ENCODE measurements around the gene USP6. TPM values are rescaled to one million over a fixed set of nuclear protein-coding genes. Genes with fewer than 3 reads are reported as not detected.

The USP6 gene
- total and polyA plus RNA-seq, 2 experiments from 2014 or later = 0.07 to 0.11 TPM

DNA sequence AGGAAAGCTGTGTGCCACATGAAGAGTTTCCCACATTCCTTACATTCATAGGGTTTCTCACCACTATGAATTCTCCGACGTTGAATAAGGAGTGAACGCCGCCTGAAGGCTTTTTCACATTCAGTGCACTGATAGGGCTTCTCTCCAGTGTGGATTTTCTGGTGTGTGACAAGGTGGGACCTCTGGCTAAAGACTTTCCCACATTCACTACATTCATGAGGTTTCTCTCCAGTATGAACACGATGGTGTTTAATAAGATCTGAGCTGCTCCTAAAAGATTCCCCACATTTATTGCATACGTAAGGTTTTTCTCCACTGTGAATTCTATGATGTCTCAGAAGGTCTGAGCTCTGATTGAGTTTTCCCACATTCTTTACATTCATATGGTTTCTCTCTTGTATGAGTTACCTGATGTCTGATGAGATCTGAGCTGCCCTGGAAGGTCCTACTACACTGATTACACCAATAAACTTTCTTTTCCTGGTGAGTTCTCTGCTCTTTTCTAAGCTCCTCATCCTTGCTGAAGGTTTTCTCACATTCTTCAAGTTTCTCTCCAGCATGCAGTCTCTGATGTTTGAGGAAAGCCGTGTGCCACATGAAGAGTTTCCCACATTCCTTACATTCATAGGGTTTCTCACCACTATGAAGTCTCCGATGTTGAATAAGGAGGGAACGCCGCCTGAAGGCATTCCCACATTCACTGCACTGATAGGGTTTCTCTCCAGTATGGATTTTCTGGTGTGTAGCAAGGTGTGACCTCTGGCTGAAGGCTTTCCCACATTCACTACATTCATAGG is 65.9 kb downstream of the USP6 start:
- H3K9me3 ChIP-seq (ENCODE audit: low read depth) = peaks cover 74% of the 10 kb centered on the region

DNA sequence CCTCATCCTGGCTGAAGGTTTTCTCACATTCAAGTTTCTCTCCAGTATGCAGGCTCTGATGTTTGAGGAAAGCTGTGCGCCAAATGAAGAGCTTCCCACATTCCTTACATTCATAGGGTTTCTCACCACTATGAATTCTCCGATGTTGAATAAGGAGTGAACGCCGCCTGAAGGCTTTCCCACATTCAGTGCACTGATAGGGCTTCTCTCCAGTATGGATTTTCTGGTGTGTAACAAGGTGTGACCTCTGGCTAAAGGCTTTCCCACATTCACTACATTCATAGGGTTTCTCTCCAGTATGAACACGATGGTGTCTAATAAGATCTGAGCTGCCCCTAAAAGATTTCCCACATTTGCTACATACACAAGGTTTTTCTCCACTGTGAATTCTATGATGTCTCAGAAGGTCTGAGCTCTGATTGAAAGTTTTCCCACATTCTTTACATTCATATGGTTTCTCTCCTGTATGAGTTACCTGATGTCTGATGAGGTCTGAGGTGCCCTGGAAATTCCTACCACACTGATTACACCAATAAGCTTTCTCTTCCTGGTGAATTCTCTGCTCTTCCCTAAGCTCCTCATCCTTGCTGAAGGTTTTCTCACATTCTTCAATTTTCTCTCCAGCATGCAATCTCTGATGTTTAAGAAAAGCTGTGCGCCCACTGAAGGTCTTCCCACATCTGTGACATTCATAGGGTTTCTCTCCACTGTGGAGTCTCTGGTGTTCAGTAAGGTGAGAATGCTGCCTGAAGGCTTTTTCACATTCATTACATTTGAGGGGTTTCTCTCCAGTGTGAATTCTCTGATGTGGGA is 67.0 kb downstream of the USP6 start:
- no peaks in the 10 kb centered on the region for H3K27me3 ChIP-seq
- no peak for DNase-seq (ENCODE audit: low spot score)
- H3K9me3 ChIP-seq (ENCODE audit: low read depth) = peaks cover 74% of the 10 kb centered on the region
- no peak overlapping the region for H3K4me2 ChIP-seq
- no peaks in the 10 kb centered on the region for H3K79me2 ChIP-seq
- H3K9me2 ChIP-seq (replicated peaks; ENCODE audit: insufficient read depth) = no peaks in the 10 kb centered on the region
- no peaks in the 10 kb centered on the region for H3K4me1 ChIP-seq (ENCODE audit: insufficient read depth)
- H3K27ac ChIP-seq = no peak overlapping the region
- 99% methylated on average over 6 of the region's 6 CpGs for WGBS (ENCODE audit: low lambda C conversion rate, missing lambda C conversion rate)
- no peak overlapping the region for H2AFZ ChIP-seq
- TF ChIP-seq EZH2 (IDR thresholded peaks at IDR 0.05; ENCODE audit: borderline replicate concordance) (no peak), EZH2phosphoT487 (IDR thresholded peaks at IDR 0.05; ENCODE audit: low read depth, severe bottlenecking, unreplicated experiment) (no peak), CTCF (IDR thresholded peaks at IDR 0.05; ENCODE audit: poor library complexity) (no peak)
- H4K20me1 ChIP-seq (ENCODE audit: insufficient read depth, poor library complexity, severe bottlenecking) = no peaks in the 10 kb centered on the region
- H3K36me3 ChIP-seq (replicated peaks; ENCODE audit: insufficient read depth, low read depth) = peaks cover 10% of the 10 kb centered on the region
- no peak overlapping the region for H3K4me3 ChIP-seq

More for the DNA sequence above, 65.9 kb downstream of the USP6 start:
- Histone ChIP-seq H4K20me1 (ENCODE audit: insufficient read depth, poor library complexity, severe bottlenecking) (no peaks in the 10 kb centered on the region), H3K9me2 (replicated peaks; ENCODE audit: insufficient read depth) (no peaks in the 10 kb centered on the region), H3K27me3 (no peaks in the 10 kb centered on the region), H3K4me3 (no peak overlapping the region), H3K4me2 (no peak overlapping the region), H3K79me2 (no peaks in the 10 kb centered on the region), H3K36me3 (replicated peaks; ENCODE audit: insufficient read depth, low read depth) (peaks cover 10% of the 10 kb centered on the region), H3K4me1 (ENCODE audit: insufficient read depth) (no peaks in the 10 kb centered on the region), H3K27ac (no peak overlapping the region), H2AFZ (no peak overlapping the region)
- 97% methylated on average over 10 of the region's 10 CpGs for WGBS (ENCODE audit: low lambda C conversion rate, missing lambda C conversion rate)
- TF ChIP-seq CTCF (IDR thresholded peaks at IDR 0.05; ENCODE audit: poor library complexity) = no peak
- no peak for TF ChIP-seq EZH2 (IDR thresholded peaks at IDR 0.05; ENCODE audit: borderline replicate concordance)
- TF ChIP-seq EZH2phosphoT487 (IDR thresholded peaks at IDR 0.05; ENCODE audit: low read depth, severe bottlenecking, unreplicated experiment) = no peak
- DNase-seq (ENCODE audit: low spot score) = no peak

DNA sequence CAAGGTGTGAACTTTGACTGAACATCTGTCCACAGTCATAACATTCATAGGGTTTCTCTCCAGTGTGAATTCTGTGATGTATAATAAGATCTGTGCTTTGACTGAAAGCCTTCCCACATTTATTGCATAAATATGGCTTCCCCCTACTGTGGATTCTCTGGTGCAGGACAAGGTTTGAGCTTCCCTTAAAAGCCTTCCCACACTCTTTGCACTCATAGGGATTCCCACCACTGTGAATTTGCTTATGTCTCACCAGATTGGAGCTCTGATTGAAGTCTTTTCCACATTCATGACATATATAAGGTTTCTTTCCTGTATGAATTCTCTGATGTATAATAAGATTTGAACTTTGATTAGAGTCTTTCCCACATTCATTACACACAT is 67.6 kb downstream of the USP6 start:
- TF ChIP-seq CTCF (IDR thresholded peaks at IDR 0.05; ENCODE audit: poor library complexity) = no peak
- Histone ChIP-seq H3K4me2 (no peak overlapping the region), H3K4me1 (ENCODE audit: insufficient read depth) (no peaks in the 10 kb centered on the region), H3K9me3 (ENCODE audit: low read depth) (peaks cover 70% of the 10 kb centered on the region), H3K9me2 (replicated peaks; ENCODE audit: insufficient read depth) (no peaks in the 10 kb centered on the region), H3K27me3 (no peaks in the 10 kb centered on the region), H2AFZ (no peak overlapping the region), H3K4me3 (no peak overlapping the region), H3K79me2 (no peaks in the 10 kb centered on the region), H3K27ac (no peak overlapping the region), H3K36me3 (replicated peaks; ENCODE audit: insufficient read depth, low read depth) (peaks cover 10% of the 10 kb centered on the region), H4K20me1 (ENCODE audit: insufficient read depth, poor library complexity, severe bottlenecking) (no peaks in the 10 kb centered on the region)
- DNase-seq (ENCODE audit: low spot score) = no peak

Data from hepatocyte (in vitro differentiated cells).